PFSK-1 (cell line): Measurements from ENCODE around the gene GSTA4.

Experiments used
- POLR2AphosphoS5 ChIP-seq: IDR thresholded peaks from 2 replicates; pipeline ENCODE4 v1.6.1; 2012; ENCODE audit warnings: low read depth, mild to moderate bottlenecking, control low read depth, low read length, moderate library complexity
- REST ChIP-seq, 2 experiments: IDR thresholded peaks; 2 replicates each; pipeline versions ENCODE4 v1.6.1 to v1.8.0; 2011 to 2012; ENCODE audit warnings: low read depth in 2 of 2, low read length in 2 of 2, control low read depth in 1 of 2, inconsistent platforms in 1 of 2, mild to moderate bottlenecking in 1 of 2, moderate library complexity in 1 of 2; ENCODE audit not compliant: insufficient read depth in 1 of 2
- SIN3A ChIP-seq: IDR thresholded peaks from 2 replicates; pipeline ENCODE4 v1.6.1; 2012; ENCODE audit warnings: mild to moderate bottlenecking, low read length, moderate library complexity, borderline replicate concordance; ENCODE audit not compliant: insufficient read depth
- TAF1 ChIP-seq: IDR thresholded peaks from 2 replicates; pipeline ENCODE4 v1.6.1; 2012; ENCODE audit warnings: low read length, control low read depth, borderline replicate concordance; ENCODE audit not compliant: insufficient read depth

- no peak for TF ChIP-seq REST (IDR thresholded peaks at IDR 0.05; ENCODE audit: insufficient read depth in 1 of 2, low read depth in 2 of 2, low read length in 2 of 2)
- TF ChIP-seq POLR2AphosphoS5 = no peak
- TF ChIP-seq TAF1 = no peak
- TF ChIP-seq SIN3A = no peak
These were observed 849 bp downstream of the GSTA4 start for GRCh38 chr6:52994031-52994838.
